Liver (tissue), 3 donors: ENCODE data around the gene CORT.

Experiments
- CTCF ChIP-seq: fragments of 150-350 bp; IDR thresholded peaks from 2 replicates; pipeline ENCODE4 v1.5.1; 2017; ENCODE audit warnings: improper control_type of control experiment, low read depth, low read length; ENCODE audit not compliant: missing input control
- GABPA ChIP-seq, 2 donors: IDR thresholded peaks in 1 of 2; conservative IDR thresholded peaks in 1 of 2; 2 replicates each; pipeline ENCODE4 v1.6.1; 2016; ENCODE audit warnings: antibody characterized with exemption in 2 of 2, mild to moderate bottlenecking in 1 of 2, moderate library complexity in 1 of 2
- JUND ChIP-seq, 2 donors: IDR thresholded peaks; 2 replicates each; pipeline ENCODE4 v1.6.1; 2016; ENCODE audit warnings: antibody characterized with exemption in 2 of 2
- RAD21 ChIP-seq, 2 donors: IDR thresholded peaks; 2 replicates each; pipeline ENCODE4 v1.6.1; 2016; ENCODE audit warnings: antibody characterized with exemption in 2 of 2, mild to moderate bottlenecking in 2 of 2
- REST ChIP-seq: IDR thresholded peaks from 2 replicates; pipeline ENCODE4 v1.6.1; 2016; ENCODE audit warnings: antibody characterized with exemption, mild to moderate bottlenecking
- RXRA ChIP-seq, 2 donors: IDR thresholded peaks; 2 replicates each; pipeline ENCODE4 v1.6.1; 2017 to 2018; ENCODE audit warnings: antibody characterized with exemption in 2 of 2, mild to moderate bottlenecking in 1 of 2
- SP1 ChIP-seq: IDR thresholded peaks from 2 replicates; pipeline ENCODE4 v1.6.1; 2018; ENCODE audit warnings: antibody characterized with exemption, mild to moderate bottlenecking
- donor health status: healthy.
- donor health status: healthy.

- TF ChIP-seq JUND (IDR thresholded peaks at IDR 0.05) (no peak), CTCF (no peak), RAD21 (IDR thresholded peaks at IDR 0.05) (no peak), GABPA (IDR thresholded peaks at IDR 0.05 in 1 of 2, conservative IDR thresholded peaks at IDR 0.05 in 1 of 2) (no peak), REST (no peak), RXRA (IDR thresholded peaks at IDR 0.05) (no peak), SP1 (no peak)
These were observed 454 bp downstream of the CORT start for GRCh38 chr1:10450156-10450814.
